DOHH2 (cell line): ENCODE results near the gene CCDC30.

Experiments
- CTCF ChIP-seq: fragments of 200-600 bp; sonication (generic); IDR thresholded peaks from one replicate; pipeline ENCODE4 v1.5.1; 2014; ENCODE audit warnings: antibody characterized with exemption, mild to moderate bottlenecking, low read depth, low read length; ENCODE audit not compliant: poor library complexity, severe bottlenecking
- EZH2phosphoT487 ChIP-seq: fragments of 200-600 bp; sonication (generic); IDR thresholded peaks from 2 replicates; pipeline ENCODE4 v1.6.1; 2017; ENCODE audit warnings: borderline replicate concordance, mild to moderate bottlenecking, antibody characterized with exemption, low read length, moderate library complexity, mixed read lengths

GRCh38 chr1:42698081-42698813 is 235.2 kb downstream of the CCDC30 start:
- TF ChIP-seq CTCF (no peak), EZH2phosphoT487 (no peak)
